Stimulated activated CD8-positive, alpha-beta memory T cell treated with anti-CD3 and anti-CD28 coated beads, Interleukin-4, amount 100 ng/mL, for 1 hour (primary cell): ENCODE results near the gene MED20.
"Not testable (repeated sequence)": the region's sequence is repeated elsewhere in the genome, so short reads cannot be mapped to it uniquely, and the experiment has no call there.

ENCODE experiments used
- DNase-seq, 2 donors: peaks; one replicate each; pipeline ENCODE4 v3.0.0-alpha.2; 2020; ENCODE audit warnings: low read depth in 2 of 2, low spot score in 1 of 2

Gene MED20, protein sequence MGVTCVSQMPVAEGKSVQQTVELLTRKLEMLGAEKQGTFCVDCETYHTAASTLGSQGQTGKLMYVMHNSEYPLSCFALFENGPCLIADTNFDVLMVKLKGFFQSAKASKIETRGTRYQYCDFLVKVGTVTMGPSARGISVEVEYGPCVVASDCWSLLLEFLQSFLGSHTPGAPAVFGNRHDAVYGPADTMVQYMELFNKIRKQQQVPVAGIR

DNA sequence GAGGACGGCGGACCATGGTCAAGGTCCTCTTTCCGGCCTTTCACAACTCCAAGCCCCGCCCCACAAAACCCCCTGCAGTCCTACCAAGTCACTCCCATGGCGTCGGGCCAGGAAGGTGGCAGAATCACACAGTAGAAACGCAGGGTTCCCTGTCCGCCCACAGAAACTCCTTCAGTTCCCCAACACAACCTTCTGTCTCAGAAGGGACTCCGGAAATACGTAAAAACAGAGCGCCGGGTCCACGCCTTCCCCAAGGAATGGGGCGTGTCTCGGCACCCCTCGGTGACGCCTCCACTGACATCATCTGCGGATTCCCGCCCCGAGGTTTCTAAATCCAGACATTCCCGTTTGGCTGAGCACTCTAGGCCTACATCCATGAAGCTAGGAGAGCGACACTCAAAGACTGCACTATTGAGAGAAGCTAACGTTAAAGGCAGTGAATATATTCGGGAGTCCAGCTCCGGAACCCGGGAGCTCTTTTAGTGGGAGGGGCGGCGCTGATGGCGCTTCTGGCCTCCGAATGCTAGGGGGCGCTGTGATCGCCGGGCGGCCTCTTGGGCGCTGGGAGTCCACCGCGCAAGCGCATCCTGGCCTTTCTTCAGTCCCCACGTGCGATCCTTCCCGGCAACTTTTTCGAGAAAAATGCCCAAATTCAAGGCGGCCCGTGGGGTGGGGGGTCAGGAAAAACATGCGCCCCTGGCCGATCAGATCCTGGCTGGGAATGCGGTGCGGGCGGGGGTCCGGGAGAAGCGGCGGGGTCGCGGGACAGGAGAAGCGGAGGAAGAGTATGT lies at the start of gene MED20, which contains the start of gene BYSL:
Gene MED20, minus strand, starts transcription at position 219 of the 791 bp plus-strand sequence. Its CDS starts 121 bp downstream, at position 98.
Gene BYSL, plus strand, starts transcription at position 579 of the 791 bp plus-strand sequence. Its CDS starts 64 bp downstream, at position 643.
- DNase-seq: peak; percentile 92 to 93

DNA sequence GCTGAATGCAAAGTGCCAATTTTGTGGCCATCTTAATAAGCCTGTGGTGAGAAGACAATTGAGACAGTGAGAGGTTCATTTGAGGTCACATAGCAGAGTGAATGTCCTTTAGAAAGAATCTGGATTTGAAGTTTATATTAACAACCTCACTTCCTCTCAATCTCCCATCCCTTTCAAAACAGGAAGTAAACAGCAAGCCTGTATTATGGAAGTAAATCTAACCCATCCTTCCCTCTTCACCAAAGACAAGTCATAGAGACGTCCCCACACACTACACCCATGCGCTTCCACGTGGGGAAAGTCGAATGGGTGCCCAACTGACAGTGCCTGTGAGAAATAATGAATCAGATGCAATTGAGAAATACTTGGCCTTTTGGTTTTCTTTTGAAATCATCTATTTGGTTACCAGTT lies 49.5 kb upstream of the MED20 start:
- DNase-seq: peak in 1 of 2 donors; percentile 8

DNA sequence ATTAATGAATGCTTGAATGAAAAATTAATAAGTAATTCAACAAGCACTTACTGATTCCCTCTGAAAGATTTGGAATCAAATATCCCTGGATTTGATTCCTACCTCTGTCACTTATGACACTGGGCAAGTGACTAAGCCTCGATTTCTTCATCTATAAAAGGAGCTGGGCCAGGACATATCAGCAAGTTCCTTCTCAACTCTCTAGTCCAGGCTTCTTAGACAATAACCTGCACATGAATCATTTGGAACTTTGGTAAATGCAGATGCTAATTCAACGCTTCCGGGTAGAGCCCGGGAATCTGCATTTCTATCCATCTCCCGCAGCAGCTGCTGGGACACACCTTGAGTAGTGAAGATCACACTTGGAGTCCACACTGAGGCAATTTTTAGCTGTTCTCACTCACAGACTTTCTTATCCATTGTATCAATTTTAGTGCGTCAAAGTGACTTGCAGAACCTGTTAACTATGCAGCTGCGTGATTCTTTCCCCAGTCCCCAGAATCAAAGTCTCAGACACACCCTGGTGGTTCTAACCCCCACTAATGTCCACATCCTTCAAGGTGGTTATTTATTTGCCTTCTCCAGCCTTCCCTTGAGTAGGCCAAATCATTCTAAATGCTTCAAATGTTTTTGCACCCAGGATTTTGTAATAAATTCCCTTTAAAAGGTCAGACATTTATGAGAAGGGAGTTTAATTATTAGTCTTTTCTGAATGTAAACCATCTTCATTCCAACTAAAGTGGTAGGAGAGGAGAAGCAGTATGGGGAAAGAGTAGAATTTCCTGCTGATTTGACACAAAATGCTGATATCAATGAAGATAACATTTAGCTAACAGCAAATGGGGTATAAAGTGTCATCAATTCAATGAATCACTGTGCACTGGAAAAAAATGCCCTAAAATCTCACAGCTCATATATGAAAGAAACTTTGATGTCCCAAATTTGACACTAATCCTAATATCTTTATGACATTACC lies 46.7 kb upstream of the MED20 start:
- no peak for DNase-seq

DNA sequence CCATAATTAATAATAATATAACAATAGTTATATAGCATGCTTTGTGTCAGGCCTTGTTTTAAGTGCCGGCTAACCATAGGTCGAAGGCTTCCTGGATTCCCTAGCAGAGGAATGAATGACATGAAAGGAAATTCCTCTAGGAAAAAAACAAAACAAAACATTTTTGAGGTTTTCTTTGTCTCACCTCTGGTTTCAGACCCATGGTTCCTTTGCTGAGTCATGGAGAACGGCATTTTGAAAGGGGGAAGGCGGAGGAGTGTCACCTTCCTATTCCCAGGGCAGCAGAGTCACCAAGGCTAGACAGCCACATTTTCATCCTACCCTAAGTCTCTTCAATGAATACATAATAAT lies 46.0 kb upstream of the MED20 start:
- no peak for DNase-seq

DNA sequence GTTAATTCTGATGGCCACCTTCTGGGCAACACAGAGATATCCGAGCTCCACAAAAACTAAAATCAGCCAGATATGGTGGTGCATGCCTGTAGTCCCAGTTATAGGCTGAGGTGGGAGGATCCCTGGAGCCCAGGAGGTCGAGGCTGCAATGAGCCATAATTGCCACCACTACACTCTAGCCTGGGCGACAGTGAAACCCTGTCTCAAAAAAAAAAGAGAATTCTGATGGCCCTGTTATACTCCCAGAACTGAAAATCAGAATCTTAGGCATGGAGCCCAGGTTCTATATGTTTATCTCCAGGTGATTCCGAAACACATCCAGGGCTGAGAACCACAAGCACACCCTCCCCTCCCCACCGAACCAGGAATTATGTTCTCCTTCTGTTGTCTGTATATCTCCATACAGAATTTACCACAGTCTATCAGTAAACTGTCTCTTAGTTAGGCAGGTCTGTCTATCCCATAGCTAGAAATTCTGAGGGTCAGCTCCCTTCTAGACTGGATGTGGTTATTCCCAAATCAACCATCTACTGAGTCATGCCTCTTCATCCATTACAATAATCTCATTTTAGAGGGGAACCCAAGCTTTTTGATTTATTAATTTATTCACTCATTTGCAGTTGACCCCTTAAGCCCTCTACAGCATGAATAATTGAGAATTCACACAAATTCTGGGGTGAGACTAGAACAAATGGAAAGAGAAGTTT lies 45.4 kb upstream of the MED20 start:
- no peak for DNase-seq

DNA sequence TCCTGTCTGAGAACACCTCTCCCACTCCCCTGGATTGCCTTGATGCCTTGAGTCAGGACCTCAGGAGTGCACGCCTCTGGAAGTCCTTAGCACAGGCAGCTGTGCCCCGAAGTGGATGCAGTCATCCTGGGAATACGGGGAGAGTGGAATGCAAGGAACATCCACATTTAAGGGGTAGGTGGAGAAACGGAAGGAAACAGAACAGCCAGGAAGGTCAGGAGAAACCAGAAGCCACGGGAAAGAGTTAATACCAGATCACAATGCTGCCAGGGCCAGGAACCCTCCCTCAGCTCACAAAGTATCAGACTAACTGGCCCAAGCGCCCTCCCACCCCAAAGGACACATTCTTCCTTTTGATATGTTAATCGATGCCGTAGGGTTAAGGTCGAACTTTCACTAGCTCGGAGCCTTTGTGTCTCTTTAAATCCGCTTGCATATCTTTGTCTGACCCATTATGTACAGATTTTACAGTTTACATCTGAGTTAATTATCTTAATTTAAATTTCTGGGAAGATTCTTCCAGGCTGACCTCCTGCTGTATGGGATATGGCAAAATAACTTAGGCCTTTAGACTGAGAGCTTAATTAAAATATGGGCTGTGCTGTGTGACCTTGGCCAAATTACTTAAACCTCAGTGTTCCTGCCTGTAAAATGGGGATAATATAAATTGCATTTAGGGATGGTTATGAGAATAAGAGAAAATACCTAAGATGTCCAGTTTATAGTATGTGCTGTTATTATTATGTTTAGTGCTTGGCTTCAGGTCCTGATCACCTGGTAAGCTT lies 44.7 kb upstream of the MED20 start:
- DNase-seq: no peak

DNA sequence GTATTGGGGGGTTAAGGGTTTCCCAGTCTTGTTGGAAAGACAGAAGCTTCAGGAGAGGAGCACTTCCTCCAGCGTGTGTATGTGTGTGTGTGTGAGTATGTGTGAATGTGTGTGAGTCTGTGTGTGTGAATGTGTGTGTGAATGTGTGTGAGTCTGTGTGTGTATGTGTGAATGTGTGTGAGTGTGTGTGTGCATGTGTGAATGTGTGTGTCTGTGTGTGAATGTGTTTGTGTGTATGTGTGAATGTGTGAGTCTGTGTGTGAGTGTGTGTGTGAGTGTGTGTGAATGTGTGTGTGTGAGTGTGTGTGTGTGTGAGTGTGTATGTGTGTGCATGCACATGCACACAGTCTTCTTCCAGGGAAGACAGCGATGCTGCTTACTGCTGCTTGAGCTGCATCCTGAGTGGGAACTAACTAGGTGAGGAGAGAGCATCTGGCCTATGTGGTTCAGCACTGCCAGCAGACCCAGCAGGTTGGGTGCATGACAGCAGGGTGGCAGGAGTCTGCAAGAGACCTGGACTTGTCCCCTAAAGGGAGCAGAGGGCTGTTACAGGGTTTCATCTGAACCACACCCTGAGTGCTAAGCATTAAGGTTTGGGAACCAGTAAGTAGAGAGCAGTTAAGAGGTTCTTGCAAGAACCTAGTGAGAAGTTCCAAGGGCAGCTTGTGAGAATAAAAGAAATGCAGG lies 43.4 kb upstream of the MED20 start:
- no peak for DNase-seq

DNA sequence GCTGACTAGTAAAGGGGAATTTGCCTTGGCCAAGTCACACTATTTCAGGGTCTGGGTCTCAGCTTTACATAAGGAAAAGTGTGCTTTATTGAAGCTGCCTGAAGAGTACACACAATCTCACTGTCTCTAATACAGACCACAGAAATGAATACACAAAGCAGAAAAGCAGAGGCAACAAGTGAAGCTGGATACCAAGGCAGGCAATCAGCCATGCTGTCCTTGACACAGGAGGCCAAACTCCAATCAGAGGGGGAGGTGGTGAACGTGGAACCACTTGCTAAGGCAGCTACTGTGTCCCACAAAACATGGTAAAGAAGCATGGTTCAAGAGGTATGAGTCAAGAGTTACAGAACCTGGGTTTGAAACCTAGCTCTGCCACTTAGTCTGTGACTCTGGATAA lies 42.4 kb upstream of the MED20 start:
- no peak for DNase-seq

DNA sequence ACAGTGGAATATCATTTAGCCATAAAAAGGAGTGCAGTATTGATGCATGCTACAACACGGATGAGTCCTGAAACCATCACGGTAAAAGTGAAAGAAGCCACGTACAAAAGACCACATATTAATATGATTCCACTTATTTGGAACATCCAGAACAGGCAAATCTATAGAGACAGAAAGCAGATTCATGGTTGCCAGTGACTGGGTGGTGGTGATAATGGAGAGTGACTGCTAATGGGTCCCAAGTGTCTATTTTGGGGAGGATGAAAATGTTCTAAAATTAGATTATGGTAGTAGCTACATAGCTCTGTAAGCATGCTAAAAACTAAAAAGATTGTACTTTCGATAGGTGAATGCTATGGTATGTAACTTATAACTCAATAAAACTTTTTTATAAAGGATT lies 39.1 kb upstream of the MED20 start:
- no peak for DNase-seq

DNA sequence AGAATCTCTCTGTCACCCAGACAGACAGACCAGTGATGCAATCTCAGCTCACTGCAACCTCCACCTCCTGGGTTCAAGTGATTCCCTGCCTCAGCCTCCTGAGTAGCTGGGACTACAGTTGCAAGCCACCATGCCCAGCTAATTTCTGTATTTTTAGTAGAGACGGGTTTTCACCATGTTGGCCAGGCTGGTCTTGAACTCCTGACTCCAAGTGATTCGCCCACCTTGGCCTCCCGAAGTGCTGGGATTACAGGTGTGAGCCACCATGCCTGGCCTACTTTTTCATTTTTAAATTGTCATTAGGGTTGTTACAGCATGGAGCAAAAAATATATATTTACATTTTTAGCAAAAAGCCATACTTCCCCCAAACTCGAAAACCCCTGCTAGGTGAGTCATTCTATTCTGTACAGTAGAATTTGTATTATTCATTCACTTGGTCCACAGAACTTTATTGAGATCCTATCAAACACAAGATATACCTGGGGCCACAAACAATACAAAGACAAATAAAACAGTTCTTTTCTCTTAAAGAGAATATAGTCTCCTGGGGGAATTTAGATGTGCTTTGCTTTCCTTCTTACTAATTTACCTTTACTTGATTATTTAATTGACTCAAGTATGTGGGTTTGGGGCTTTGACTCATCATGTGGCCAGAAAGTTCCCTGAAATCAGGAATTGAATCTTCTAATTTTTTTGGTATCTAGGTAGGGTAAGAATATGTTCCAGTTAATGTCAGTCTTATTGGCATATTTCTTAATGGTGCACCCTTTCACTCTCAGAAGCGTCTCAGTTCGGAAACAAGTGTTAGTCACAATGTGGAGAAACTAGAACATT lies 37.3 kb upstream of the MED20 start:
- DNase-seq: no peak

DNA sequence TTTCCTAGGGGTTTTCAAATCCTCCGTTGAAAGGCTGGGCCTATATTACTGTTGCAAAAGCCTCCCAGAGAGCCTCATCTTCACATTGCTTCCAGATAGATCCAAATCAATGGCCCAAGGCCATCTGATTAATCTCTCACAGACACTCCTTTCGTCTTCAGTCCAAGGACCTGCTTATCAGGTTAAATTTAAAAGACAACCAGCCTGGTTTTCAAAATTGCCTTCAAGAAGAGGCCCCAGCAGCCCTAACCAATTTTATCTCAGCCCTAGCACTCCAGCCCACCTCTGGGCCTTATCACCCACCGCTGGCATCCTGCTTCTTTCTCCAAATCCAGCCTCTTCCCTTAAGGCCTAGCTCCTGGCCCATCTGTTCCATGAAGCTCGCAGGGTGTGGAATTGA lies 36.2 kb upstream of the MED20 start:
- DNase-seq: no peak

DNA sequence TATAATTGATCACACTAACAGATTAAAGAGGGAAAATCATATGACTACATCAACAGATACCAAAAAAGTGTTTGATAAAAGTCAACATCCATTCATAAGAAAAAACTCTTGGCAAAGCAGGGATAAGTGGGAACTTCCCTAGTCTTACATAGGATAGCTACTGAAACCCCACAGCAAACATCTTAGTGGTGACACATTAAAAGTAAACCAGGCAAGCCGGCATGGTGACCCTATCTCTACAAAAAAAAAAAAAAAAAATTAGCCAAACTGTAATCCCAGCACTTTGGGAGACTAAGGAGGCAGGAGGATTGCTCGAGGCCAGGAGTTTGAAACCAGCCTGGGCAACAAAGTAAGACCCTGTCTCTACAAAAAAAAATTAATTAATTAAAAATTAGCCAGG lies 34.5 kb upstream of the MED20 start:
- no peak for DNase-seq

DNA sequence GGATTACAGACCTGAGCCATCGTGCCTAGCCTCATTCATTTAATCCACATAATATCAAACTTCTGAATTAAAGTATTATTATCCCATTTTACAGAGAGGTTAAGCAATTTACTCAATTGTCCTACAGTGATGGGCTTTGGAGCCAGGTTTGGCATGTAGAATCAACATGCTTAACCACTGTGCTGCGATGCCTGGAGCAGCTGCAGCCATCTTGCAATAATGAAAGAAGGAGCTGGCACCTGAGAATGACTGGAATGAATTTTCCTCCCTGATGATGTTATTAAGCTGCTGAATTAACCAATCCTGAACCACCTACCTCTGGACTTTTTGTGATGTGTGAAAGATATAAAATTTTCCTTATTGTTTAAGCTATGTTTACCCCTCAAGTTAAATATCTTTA lies 33.7 kb upstream of the MED20 start:
- no peak for DNase-seq

DNA sequence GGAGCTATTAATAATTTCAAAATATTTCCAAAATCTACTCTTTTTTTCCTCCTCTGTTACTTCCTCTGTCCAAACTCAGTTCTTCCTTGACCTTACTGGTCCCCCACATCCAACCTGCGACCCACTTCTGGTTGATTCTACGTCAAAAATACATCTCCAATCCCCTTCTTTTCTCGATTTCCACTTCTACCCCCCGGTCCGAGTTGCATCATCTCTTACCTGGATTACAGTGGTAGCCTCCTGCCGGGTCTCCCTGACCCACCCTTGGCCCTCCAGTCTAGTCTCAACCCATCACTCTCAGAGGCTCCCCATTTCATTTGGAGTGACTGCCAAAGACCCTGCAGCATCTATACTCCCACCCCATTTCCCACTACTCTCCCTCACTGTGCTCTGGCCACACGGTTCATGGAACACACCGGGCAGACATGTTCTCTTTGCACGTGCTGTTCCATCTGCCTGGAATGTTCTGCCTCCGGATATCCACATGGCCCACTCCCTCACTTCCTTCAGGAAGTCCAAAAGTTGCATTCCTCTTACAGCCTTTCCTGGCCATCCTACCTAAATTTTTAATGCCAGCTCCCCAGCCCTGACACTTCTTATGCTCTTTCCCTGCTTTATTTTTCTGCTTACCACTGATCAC lies 26.8 kb upstream of the MED20 start:
- no peak for DNase-seq

DNA sequence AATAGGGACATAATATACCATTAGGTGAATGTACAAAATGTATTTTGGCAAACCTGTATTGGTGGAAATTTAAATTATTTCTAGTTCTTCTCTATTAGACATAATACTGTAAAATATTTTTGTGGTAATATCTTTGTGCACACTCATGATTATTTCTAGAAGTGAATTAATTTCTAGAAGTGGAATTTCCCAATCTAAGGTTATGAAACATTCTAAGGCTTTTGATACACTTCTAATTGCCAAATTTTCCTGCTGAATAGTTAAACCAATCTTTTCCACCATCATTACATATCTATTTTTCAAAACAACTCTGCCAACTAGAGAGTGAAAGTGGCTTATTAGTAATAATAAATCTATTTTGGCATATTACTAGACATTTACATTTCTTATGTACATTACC lies 22.5 kb upstream of the MED20 start:
- DNase-seq: no peak

DNA sequence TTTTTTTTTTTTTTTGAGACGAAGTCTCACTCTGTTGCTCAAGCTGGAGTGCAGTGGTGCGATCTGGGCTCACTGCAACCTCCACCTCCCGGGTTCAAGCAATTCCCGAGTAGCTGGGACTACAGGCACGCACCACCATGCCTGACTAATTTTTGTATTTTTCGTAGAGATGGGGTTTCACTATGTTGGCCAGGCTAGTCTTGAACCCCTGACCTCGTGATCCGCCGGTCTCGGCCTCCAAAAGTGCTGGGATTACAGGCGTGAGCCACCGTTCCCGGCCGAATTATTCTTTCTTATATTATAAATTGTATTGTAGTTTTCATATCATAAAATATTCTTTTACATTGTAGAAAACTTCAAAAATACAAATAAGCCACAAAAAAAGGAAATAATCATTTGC lies 21.9 kb upstream of the MED20 start:
- not testable (repeated sequence) for DNase-seq

DNA sequence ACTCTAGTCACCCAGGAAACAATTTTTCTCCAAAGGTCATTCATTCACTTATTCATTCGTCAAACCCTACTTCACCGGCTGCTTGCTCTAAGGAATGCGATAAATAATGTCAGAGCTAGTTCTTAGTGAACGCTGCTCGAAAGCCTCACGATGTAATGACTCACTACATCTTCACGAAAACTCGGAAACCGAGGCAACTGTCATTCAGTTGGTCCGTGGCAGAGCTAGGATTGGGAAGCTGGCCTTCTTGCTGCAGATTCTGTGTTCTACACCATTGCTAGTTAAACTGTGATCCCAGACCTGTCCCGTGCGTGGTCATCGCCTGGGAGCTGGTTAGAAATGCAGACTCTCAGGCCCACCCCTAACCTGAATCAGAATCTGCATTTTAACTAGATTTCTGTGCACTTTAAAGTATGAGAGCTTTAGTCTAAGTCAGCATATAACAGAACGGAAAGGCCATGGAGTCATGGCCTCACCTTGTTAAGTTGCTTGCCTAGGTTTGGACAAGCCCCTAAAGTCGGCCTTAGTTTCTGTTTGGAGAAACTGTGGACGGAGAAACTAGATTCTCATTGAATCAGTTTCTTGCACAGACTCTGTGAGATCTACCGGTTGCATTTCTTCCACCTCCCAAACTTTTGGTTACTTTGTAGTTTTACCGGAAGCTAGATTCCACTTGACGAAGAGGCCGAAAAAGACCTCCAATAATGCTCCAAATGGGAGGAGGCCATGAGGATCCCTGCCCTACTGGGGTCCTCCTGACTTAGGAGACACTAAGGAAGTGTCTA lies 21.3 kb upstream of the MED20 start:
- DNase-seq: no peak
